Astrocyte (in vitro differentiated cells and primary cell): ENCODE results near the gene LPCAT3.

Source experiments
- CTCF ChIP-seq: IDR thresholded peaks from 2 replicates; pipeline ENCODE4 v1.5.1; 2011; ENCODE audit warnings: low read depth, mild to moderate bottlenecking, inconsistent platforms, low read length, moderate library complexity; ENCODE audit not compliant: insufficient read depth
- EZH2 ChIP-seq: IDR thresholded peaks from 2 replicates; pipeline ENCODE4 v1.6.1; 2012; ENCODE audit warnings: mild to moderate bottlenecking, low read length, inconsistent platforms; ENCODE audit not compliant: insufficient read depth

GRCh38 chr12:6966351-6966750 is 51.9 kb downstream of the LPCAT3 start:
- no peak for TF ChIP-seq CTCF
- no peak for TF ChIP-seq EZH2
